ENCODE data around the gene HOXA3. TPM values are rescaled to one million over a fixed set of nuclear protein-coding genes. Genes with fewer than 3 reads are reported as not detected.

HOXA3 gene
- total RNA-seq, 4 donors from 2014 or later: 3.4 to 3.9 (median 3.6) TPM

- TF ChIP-seq, protein P1, sequence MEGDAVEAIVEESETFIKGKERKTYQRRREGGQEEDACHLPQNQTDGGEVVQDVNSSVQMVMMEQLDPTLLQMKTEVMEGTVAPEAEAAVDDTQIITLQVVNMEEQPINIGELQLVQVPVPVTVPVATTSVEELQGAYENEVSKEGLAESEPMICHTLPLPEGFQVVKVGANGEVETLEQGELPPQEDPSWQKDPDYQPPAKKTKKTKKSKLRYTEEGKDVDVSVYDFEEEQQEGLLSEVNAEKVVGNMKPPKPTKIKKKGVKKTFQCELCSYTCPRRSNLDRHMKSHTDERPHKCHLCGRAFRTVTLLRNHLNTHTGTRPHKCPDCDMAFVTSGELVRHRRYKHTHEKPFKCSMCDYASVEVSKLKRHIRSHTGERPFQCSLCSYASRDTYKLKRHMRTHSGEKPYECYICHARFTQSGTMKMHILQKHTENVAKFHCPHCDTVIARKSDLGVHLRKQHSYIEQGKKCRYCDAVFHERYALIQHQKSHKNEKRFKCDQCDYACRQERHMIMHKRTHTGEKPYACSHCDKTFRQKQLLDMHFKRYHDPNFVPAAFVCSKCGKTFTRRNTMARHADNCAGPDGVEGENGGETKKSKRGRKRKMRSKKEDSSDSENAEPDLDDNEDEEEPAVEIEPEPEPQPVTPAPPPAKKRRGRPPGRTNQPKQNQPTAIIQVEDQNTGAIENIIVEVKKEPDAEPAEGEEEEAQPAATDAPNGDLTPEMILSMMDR (IDR thresholded peaks at IDR 0.05; ENCODE audit: low read depth): no peak
These were observed 61.3 kb downstream of the HOXA3 start for GRCh38 chr7:27091105-27091504.

GRCh38 chr7:27088002-27088922 is 64.1 kb downstream of the HOXA3 start:
- TF ChIP-seq, protein P1 (IDR thresholded peaks at IDR 0.05; ENCODE audit: low read depth): no peak

GRCh38 chr7:27083646-27084045 is 68.7 kb downstream of the HOXA3 start:
- TF ChIP-seq, protein P1 (IDR thresholded peaks at IDR 0.05; ENCODE audit: low read depth): no peak

DNA sequence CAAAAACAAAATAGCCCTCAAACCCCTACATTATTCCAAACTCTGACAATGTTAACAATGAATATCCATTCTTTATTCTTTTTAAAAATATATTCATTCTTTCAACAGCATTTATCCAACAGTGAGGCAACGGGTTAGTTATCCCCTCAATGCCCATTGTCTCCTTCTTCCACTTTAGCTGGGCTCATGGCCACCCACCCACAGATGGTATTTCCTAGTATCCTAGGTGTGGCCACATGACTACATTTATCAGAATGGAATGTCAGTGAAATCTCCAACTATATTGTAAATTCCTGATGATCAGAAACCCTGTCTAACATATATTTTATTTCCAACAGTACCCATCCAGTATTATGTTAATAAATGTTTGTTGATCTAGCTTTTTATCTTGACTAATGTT is 70.2 kb downstream of the HOXA3 start:
- TF ChIP-seq, protein P1 (IDR thresholded peaks at IDR 0.05; ENCODE audit: low read depth): no peak

- TF ChIP-seq, protein P1 (IDR thresholded peaks at IDR 0.05; ENCODE audit: low read depth): no peak
These were observed 71.4 kb downstream of the HOXA3 start for GRCh38 chr7:27080844-27081436.

- TF ChIP-seq, protein P1 (IDR thresholded peaks at IDR 0.05; ENCODE audit: low read depth): no peak
These were observed 73.0 kb downstream of the HOXA3 start for GRCh38 chr7:27079234-27079975.

Data from subcutaneous adipose tissue (tissue), 4 donors.